GM18507 (cell line): Measurements from ENCODE around the gene SNX4.
A peak's percentile ranks its signal among the peaks of the same experiment; 100 is the strongest.
"Not testable (repeated sequence)": the region's sequence is repeated elsewhere in the genome, so short reads cannot be mapped to it uniquely, and the experiment has no call there.

Experiments used
- DNase-seq: peaks from one replicate; pipeline ENCODE4 v3.0.0; 2011; ENCODE audit warnings: low read depth; ENCODE audit not compliant: insufficient read length; ENCODE audit errors: extremely low spot score
- FAIRE-seq: peaks from 2 replicates; lab custom pipeline; 2011; peaks lifted over from hg19 to GRCh38; lab: Jason Lieb, UNC

SNX4 gene

DNA sequence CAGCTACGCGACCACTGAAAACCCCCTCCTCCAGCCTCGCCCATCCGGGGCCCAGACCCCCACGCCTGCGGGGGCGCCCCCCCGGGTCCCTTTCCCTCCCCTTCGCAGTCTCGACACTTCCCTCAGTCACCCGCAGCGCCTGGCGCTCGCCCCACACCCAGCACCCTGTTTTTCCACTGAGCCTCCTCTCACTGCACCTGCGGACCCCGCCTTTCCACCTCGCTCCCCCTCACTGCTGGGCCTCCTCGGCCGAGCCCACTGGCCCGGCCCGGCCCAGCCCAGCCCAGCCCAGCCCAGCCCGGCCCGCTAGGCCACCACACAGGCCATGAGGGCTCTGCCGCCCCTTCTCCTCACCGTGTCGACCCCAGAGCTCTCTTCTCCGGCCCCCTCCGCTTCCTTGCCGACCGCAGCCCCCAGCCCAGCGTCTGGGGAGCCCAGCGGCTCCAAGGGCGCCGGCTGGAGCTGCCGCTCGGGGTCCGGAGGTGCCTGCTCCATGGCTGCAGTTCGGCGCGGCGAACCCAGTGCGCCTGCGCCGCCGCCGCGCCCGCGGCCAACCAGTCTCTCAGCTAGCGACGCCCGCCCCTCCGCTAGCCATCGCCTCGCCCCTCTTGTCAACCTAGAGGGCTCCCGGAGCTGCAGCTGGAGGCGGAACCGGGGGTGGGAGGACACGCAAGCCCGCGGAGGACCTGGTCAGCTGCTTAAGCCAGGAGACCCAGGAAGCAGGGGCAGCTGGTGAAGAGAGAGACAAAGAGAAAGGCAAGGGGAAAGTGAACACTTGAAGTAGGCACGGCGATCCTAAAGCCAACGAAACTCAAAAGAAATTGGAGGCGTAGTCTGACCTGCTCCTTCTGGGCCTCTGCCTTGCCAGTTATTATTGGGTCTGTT, at the start of gene SNX4:
Gene SNX4 (minus strand): TSS at position 525 of the 885 bp plus-strand sequence. CDS start 30 bp downstream, at position 495.
- FAIRE-seq (peak; percentile 92), DNase-seq (peak; percentile 81)

DNA sequence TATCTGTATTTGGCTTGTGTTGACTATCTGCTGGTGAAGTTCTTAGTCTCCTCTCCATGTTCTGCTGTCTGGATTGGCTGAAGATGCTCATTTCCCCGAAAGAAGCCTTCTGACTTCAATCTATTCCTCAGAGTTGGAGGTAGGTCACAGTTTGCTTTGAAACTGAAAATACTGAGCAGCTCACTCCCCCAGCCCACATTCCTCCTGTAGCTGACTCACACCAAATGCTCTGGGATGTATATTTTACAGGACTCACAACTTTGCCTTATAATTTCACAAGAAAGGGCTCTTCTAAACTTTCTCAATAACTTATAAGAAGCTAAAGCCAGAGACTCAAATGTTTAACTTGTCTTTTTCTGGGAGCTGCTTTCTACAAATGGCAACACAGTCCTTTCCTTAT, 36.3 kb upstream of the SNX4 start:
- FAIRE-seq (no peak), DNase-seq (no peak)

DNA sequence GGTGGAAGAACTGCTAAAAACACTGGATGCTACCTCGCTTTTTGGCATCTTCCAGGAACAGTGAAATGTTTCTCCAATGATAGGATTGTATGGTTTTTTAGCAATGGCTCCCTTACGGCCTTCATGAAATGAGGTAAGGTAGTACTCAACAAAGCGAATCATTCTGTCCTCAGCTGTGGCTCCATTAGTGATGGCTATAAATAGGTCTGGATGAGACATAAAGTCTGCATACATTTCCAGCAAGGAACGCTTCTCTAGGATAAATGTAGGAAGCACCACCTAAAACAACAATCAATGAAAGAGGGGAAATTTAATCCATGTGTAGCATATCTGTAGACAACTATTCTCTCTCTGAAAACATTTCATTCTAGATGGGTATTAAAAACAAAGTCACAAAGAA, 32.4 kb upstream of the SNX4 start:
- FAIRE-seq (no peak), DNase-seq (no peak)

GRCh38 chr3:125528920-125529319, 8.9 kb upstream of the SNX4 start:
- DNase-seq (no peak), FAIRE-seq (no peak)

- DNase-seq (no peak), FAIRE-seq (no peak)
Measured at GRCh38 chr3:125525153-125525552, 5.2 kb upstream of the SNX4 start.

DNA sequence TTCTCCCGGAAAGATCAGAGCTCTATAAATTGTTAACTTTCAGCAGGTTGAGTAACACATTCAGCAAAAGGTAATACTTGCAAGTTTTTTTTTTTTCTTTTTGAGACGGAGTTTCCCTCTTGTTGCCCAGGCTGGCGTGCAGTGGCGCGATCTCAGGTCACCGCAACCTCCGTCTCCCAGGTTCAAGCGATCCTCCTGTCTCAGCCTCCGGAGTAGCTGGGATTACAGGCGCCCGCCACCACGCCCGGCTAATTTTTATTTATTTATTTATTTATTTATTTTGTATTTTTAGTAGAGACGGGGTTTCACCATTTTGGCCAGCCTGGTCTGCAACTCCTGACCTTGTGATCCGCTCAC, 539 bp upstream of the SNX4 start:
- not testable (repeated sequence) for DNase-seq, FAIRE-seq

GRCh38 chr3:125515421-125515820, 4.6 kb downstream of the SNX4 start:
- FAIRE-seq (no peak), DNase-seq (no peak)

DNA sequence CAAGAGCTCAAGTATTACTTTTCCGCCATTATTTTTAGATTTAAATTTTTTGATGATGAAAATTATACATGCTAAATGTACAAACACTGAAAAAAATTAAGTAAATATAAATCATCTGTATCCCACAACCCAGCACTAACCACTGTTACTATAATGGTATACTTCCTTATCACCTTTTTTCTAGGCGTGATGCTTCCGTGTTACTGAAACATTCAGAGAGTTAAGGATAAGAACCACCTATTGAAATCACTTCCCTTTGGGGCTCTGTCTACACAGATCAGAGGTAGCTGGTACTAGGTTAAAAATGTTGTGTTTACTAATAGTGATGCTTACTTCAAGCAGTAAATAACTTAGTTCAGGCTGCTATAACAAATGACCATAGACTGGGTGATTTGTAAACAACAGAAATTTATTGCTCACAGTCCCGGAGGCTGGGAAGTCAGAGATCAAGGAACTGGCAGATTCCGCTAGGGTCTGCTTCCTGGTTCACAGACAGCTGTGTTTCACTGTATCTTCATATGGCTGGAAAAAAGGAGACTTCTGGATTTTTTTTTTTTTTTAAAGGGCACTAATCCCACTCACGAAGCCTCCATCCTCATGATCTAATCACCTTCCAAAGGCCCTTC, 6.4 kb downstream of the SNX4 start:
- no peak for FAIRE-seq
- DNase-seq = no peak

DNA sequence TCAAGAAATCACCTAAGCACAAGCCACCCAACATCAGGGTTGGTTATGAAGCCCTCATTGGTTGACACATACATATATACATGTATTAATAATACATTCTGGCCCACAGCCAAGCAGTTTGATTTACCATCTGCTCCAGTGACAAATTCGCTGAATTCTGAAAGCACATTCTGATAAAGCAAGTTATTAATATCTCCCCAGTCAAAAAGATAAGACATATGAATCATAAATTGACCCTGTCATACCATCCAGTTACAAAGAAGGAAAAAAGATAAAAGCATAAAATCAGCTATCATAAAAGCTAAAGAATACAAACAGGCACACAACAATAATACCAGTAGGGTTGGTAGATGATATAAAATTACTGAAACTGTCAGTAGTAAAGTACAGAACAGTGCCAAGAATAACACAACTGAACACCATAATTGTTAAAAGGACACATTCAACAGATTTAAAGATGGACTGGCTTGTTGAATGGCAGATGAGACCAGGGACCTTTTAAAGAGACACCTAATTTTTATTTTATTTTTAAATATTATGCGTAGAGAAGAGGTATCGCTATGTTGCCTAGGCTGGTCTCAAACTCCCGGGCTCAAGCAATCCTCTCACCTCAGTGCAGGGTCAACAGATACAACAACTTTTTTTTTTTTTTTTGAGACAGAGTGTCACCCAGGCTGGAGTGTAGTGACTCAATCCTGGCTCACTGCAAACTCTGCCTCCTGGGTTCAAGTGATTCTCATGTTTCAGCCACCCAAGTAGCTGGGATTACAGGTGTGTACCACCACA, 7.7 kb downstream of the SNX4 start:
- no peak for DNase-seq
- FAIRE-seq = peak; percentile 63

DNA sequence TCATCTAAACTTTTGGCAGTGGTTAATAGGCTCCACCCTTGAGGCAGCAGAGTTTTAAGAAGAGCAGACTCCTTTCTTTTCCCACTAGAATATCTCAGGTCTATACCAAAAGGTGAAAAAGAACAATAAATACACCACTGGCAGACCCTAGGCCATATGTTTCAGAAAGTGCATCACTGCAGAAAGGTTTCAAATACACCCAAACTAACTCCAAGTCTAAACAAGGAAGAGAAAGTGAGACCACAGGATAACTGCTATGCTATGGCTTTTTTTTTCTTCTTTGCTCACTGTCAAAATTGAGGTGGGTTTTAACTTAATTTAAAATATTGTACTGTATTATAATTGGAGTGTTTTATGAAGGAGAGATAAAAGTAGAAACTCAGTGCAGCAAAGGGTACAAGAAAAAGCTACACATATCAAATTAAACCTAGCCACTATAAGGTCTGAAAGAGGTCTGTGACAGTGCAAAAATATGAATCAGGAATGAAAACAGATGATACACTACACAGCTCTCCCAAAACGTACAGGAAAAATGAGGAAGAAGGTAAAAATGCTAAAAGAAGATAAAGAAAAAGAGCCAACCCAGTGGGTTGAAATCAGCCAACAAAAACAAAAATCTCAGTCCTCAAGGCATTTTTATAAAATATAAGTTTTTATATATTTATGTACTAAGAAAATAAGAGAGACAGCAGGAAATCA, 8.4 kb downstream of the SNX4 start:
- FAIRE-seq = peak; percentile 75

GRCh38 chr3:125507128-125507527, 12.9 kb downstream of the SNX4 start:
- FAIRE-seq (no peak), DNase-seq (no peak)

More for the DNA sequence above, 8.4 kb downstream of the SNX4 start:
- DNase-seq = no peak

DNA sequence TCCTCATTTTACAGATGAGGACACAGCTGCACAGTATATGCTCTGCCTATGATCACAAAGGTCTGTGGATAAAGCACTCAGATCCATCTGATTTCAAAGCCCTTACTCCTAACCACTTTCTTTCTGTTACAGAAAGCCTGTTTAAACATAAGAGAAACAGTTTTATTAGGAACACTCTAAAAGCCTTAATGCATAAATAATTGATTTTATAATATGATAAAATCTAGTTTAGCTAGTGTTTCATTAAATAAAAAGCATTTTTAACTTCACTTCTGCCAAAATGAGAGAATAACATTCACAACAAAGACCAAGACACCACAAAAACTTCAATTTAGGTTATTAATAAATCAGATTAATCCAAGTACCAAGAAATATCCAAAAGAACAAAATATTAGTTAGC, 21.4 kb downstream of the SNX4 start:
- DNase-seq = no peak
- FAIRE-seq = no peak

- no peak for DNase-seq
- FAIRE-seq = no peak
Measured at GRCh38 chr3:125496701-125497100, 23.3 kb downstream of the SNX4 start.

DNA sequence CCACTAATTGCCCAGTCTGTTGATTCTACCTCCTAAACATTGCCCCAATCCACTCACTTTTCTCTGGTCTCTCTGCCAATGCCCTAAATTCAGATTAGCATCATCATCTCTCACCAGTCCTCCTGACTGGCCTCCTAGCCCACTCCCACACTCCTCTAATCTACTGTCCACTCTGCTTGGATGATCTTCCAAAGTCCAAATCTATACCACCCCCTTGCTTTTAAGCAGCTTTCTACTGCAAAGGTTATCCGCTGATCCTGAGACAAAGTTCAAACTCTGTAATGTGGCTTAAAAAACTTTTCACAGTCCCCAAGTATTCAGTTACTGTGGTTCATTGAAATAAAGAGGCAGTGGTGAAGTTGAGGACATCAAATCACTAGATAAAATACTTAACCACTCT, 37.6 kb downstream of the SNX4 start:
- no peak for FAIRE-seq
- no peak for DNase-seq

DNA sequence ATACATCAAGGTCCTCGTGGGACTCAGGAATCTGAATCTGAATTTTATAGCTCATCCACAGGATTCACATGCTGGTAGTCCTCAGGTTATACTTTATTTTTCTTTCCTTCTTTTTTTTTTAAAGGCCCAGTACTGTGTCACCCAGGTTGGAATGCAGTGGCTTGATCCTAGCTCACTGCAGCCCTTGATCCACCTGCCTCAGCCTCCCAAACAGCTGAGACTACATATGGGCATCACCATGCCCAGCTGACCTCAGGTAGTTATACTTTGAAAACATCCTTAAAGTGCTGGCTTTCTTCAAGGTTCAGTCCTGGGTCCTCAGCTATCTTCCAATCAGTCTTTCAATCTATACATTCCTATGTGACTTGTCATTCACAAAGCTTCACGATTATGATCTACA, 38.2 kb downstream of the SNX4 start:
- FAIRE-seq = no peak
- DNase-seq = no peak

GRCh38 chr3:125481375-125481759, 38.6 kb downstream of the SNX4 start:
- DNase-seq = not testable (repeated sequence)

DNA sequence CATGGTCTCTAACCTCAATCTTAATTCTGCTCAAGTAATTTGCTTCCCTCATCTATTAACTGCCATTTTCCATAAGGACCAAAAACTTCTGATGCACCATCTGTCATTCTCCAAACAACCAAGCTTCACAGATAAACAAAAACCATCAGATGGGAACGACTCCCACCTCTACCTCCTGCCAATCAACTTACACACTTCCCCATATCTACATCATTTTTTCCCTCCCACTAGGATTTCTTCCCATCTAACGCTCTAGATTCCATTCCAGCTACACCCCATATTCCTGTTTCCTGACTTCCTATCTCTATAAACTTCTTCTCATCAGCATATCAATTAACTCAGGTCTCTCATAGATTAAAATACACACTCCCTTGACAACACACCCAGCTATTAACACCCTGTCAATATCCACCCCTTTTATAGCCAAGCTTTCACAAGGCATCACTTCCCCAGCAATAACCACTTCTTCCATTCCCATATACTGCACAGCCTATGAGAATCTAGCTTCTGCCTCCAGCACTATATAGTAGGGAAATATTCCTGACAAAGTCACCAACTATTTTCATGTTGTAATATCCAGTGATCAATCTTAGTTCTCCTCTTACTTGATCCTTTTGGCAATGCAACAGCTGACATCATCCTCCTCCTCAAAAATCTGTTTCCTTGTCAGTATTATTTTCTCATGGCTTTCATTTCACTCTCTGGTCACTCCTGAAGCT, 39.2 kb downstream of the SNX4 start:
- no peak for DNase-seq
- FAIRE-seq = no peak

More at GRCh38 chr3:125481375-125481759, 38.6 kb downstream of the SNX4 start:
- not testable (repeated sequence) for FAIRE-seq

- FAIRE-seq (no peak), DNase-seq (no peak)
Measured at GRCh38 chr3:125479091-125479490, 40.9 kb downstream of the SNX4 start.

GRCh38 chr3:125478326-125478725, 41.7 kb downstream of the SNX4 start:
- no peak for DNase-seq

More at GRCh38 chr3:125478326-125478725, 41.7 kb downstream of the SNX4 start:
- FAIRE-seq = no peak
